Measurements from ENCODE around the gene TRIM77. TPM values are rescaled to one million over a fixed set of nuclear protein-coding genes. Genes with fewer than 3 reads are reported as not detected.

Gene TRIM77, protein sequence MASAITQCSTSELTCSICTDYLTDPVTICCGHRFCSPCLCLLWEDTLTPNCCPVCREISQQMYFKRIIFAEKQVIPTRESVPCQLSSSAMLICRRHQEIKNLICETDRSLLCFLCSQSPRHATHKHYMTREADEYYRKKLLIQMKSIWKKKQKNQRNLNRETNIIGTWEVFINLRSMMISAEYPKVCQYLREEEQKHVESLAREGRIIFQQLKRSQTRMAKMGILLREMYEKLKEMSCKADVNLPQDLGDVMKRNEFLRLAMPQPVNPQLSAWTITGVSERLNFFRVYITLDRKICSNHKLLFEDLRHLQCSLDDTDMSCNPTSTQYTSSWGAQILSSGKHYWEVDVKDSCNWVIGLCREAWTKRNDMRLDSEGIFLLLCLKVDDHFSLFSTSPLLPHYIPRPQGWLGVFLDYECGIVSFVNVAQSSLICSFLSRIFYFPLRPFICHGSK
- total RNA-seq, result not detected in 2 replicates

DNA sequence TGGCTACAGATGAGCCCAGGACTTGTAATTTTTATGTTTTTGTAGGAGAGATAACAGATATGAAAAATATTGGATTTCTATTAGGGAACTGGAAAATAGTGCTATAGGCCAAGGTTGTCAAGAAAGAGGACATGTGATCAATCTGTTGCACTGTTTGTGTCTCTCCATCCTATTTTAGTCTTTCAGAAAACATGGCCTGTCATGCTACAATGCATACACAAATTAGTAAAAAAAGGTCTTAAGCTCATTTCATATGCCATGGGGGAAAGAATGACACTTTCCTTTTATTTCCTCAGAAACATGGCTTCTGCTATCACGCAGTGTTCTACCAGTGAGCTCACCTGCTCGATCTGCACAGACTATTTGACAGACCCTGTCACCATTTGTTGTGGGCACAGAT lies at the start of gene TRIM77:
TRIM77 (plus strand) TSS at position 301 of the 400 bp plus-strand sequence; CDS start at position 301, 0 bp downstream.

Other genes with a start within 250 kb of the TRIM77 start
- 4.2 and 9.5 TPM in 2 replicates for gene NOX4, start 218.9 kb upstream of the TRIM77 start, total RNA-seq
- gene TRIM49, start 98.3 kb downstream of the TRIM77 start, total RNA-seq, result not detected in 2 replicates
- not detected in 2 replicates for gene TRIM64B, start 168.2 kb downstream of the TRIM77 start, total RNA-seq
- gene TRIM49D1, start 211.9 kb downstream of the TRIM77 start, total RNA-seq, result not detected in 2 replicates
- gene TRIM49D2, start 213.8 kb downstream of the TRIM77 start, total RNA-seq, result not detected in 2 replicates